Measurements from ENCODE around the gene ACOT11.

Gene ACOT11

GRCh38 chr1:54652168-54652567 lies 104.1 kb downstream of the ACOT11 start:
- no peak for DNase-seq

DNA sequence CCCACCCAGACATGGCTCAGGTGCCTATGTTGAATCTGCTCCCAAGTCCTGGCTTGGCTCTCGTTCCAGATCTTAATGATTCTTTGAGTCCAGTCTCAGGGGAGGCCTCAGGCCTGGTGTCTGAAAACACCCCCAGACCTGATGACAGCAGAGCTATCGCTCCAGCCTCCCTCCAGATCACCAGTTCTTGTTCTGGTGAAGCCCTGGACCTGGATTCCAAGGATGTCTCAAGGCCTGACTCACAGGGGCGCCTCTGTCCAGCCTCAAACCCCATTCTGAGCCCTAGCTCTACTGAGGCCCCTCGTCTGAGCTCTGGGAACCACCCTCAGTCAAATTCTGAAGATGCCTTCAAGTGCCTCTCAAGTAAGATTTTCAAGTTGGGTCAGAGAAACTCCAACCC lies 105.0 kb downstream of the ACOT11 start:
- no peak for DNase-seq

DNA sequence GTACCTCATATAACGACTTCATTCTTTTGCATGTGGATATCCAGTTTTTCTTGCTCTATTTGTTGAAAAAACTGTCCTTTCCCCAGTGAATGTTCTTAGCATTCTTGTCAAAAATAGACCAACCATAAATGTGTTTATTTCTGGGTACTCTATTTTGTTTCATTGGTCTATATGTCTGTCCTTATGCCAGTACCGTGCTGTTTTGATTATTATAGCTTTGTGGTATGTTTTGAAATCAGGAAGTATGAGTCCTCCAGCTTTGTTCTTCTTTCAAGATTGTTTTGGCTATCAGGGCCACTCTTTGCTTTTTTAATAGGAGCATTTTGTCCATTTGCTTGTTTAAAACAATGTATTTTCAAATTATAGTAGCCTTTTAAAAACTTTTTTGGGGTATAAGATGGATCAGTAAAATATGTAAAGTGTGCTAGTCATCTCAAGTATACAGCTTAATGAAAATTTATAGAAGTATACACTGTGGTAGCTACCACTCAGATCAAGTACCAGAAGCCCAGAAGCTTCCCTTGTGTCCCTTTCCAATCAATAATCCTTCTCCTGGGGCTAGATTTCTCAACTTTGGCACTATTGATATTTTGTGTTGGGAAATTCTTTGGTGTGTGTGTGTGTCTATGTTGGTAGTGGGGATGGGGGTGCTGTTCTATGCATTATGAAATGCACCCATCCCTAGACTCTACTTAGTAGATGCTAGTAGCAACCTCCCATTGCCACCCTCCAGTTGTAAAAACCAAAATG lies 110.3 kb downstream of the ACOT11 start:
- DNase-seq = no peak
